Activated CD8-positive, alpha-beta memory T cell treated with anti-CD3 and anti-CD28 coated beads for 48 hours (primary cell): ENCODE results near the gene NFASC.

Experiments used
- DNase-seq, 3 experiments: peaks; one replicate each; pipeline ENCODE4 v3.0.0-alpha.2; 2020; ENCODE audit warnings: low read depth in 2 of 3, low spot score in 2 of 3

Gene NFASC

GRCh38 chr1:204958317-204959307, 88.0 kb downstream of the NFASC start:
- DNase-seq = no peak

- DNase-seq = no peak
Measured at GRCh38 chr1:204959374-204959773, 88.7 kb downstream of the NFASC start.

GRCh38 chr1:204959836-204960235, 89.2 kb downstream of the NFASC start:
- no peak for DNase-seq

- no peak for DNase-seq
Measured at GRCh38 chr1:204960306-204961125, 89.9 kb downstream of the NFASC start.

- no peak for DNase-seq
Measured at GRCh38 chr1:204961765-204962419, 91.2 kb downstream of the NFASC start.

GRCh38 chr1:204962742-204963632, 92.3 kb downstream of the NFASC start:
- no peak for DNase-seq

GRCh38 chr1:204967451-204967850, 96.8 kb downstream of the NFASC start:
- no peak for DNase-seq

- no peak for DNase-seq
Measured at GRCh38 chr1:204968135-204968534, 97.5 kb downstream of the NFASC start.

GRCh38 chr1:204968951-204969350, 98.3 kb downstream of the NFASC start:
- DNase-seq = no peak

GRCh38 chr1:204970937-204971336, 100.3 kb downstream of the NFASC start:
- no peak for DNase-seq

- no peak for DNase-seq
Measured at GRCh38 chr1:204971517-204972336, 101.1 kb downstream of the NFASC start.

- no peak for DNase-seq
Measured at GRCh38 chr1:204972426-204972825, 101.8 kb downstream of the NFASC start.

- DNase-seq = no peak
Measured at GRCh38 chr1:204973449-204973848, 102.8 kb downstream of the NFASC start.

- no peak for DNase-seq
Measured at GRCh38 chr1:204974327-204974726, 103.7 kb downstream of the NFASC start.

GRCh38 chr1:204975021-204975420, 104.4 kb downstream of the NFASC start:
- no peak for DNase-seq

- peak in 1 of 3 experiments; percentile 30 for DNase-seq
Measured at GRCh38 chr1:204975568-204976235, 105.0 kb downstream of the NFASC start.

GRCh38 chr1:204976646-204977045, 106.0 kb downstream of the NFASC start:
- DNase-seq = no peak

GRCh38 chr1:204977318-204977717, 106.7 kb downstream of the NFASC start:
- no peak for DNase-seq

GRCh38 chr1:204978782-204979181, 108.1 kb downstream of the NFASC start:
- no peak for DNase-seq
